HS-5 (cell line): ENCODE measurements around the gene ESYT3.

Experiments
- DNase-seq: peaks from one replicate; pipeline ENCODE4 v3.0.0-alpha.2; 2012; ENCODE audit warnings: low read depth

ESYT3 gene

GRCh38 chr3:138434276-138434874 lies at the start of gene ESYT3:
Gene ESYT3 (plus strand): TSS chr3:138434616. CDS start chr3:138434799, 183 bp downstream.
- DNase-seq: no peak

DNA sequence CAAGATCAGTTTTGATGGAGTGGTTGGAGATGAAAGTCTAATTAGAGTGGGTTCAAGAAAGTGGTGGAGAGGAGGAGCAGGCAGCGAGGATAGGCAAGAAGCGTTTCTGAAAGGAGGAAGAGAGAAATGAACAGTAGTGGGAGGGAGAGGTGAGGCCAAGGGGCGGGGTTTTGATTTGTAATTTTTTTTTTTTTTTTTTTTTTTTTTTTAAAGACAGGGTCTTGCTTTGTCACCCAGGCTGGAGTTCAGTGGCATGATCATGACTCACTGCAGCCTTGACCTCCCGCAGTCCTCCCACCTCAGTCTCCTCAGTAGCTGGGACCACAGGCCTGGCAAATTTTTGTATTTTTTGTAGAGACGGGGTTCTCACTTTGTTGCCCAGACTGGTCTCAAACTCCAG lies 49.4 kb upstream of the ESYT3 start:
- no peak for DNase-seq

- DNase-seq: no peak
Measured at GRCh38 chr3:138389144-138389601, 45.2 kb upstream of the ESYT3 start.

GRCh38 chr3:138389841-138390581 lies 44.4 kb upstream of the ESYT3 start:
- peak; percentile 79 for DNase-seq

DNA sequence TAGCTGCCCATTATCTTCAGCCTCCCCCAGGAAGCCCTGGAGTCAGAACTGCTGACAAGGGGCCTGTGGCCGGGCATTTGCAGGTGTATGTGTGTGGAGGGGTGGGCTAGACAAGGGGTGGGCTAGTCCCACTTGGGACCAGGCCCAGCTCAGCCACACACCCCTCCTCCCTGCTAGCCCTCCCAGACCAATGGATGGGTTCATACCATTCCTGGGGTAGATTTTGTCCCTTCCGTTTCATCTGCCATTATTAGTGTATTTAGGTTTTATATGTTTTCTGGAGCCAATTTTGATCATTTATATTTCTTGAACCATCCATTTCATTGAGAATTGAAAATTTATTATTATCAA lies 43.9 kb upstream of the ESYT3 start:
- DNase-seq: no peak

GRCh38 chr3:138394156-138394555 lies 40.3 kb upstream of the ESYT3 start:
- DNase-seq: no peak

GRCh38 chr3:138394686-138395085 lies 39.7 kb upstream of the ESYT3 start:
- DNase-seq: no peak

GRCh38 chr3:138395865-138396751 lies 38.3 kb upstream of the ESYT3 start:
- DNase-seq: no peak

DNA sequence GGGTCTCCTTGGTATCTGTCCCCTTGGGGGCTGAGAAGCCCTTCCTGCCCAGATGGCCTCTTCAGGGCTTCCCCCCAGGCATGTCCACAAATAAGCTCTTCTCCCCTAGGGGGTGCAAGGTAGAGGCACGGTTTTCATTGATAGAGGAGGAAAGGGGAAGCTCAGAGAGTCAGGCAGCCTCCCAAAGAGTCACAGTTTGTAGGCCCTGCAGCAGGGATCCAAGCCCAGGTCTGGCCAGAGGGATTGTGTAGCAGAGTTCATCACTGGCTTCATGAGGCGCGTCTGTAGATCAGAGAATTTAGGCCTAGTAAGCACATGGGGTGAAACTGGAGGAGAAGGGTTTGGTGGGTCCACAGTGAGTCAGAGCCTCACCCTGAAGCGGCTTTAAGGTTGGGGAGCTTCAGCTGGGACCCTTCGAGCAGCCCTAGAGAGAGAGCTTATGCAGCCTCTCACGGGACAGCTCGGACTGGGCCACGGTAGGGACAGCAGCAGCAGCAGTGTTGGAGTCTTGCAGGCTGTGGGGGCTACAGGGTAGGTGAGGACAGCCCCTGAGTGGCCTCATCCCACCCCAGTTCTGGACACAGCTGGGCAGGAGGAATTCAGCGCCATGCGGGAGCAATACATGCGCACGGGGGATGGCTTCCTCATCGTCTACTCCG lies 37.5 kb upstream of the ESYT3 start:
- DNase-seq: no peak

DNA sequence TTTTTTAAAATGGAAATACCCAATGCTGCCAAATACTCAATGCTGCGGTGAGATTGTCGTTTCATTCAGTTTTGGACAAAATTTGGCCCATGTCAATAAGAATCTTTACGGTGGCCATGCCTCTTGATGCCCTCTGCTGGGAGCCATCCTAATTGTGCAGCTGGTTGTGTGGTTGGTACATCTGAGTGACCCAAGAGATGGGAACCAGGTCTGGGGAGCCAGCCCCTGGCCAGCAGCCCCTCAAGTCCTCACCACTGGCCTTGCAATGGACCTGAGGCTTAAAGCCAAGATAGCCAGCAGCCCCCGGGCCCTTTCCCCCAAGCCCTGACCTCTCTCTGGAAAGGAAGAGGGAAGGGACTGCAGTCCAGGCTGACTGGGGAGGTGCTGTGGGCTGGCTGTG lies 36.4 kb upstream of the ESYT3 start:
- no peak for DNase-seq

- DNase-seq: no peak
Measured at GRCh38 chr3:138398791-138399575, 35.4 kb upstream of the ESYT3 start.

DNA sequence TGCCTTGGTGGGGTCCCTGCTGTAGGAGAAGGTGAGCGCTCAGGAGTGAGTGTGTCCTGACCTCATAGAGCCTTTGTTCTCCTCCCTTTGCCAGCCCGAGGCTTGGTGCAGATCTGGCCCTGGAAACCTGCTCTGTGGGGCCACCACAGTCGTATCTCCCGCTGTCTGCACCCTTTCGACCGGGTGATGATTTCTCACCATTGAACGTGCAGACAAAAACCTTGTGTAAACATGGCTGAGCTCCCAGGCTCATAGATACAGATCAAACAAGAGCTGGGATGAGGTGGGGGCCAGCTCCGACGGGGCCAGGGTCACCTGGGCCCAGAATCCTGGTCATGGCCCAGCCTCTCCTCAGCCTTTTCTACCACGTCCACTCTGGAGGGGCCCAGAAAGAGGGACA lies 34.6 kb upstream of the ESYT3 start:
- no peak for DNase-seq

DNA sequence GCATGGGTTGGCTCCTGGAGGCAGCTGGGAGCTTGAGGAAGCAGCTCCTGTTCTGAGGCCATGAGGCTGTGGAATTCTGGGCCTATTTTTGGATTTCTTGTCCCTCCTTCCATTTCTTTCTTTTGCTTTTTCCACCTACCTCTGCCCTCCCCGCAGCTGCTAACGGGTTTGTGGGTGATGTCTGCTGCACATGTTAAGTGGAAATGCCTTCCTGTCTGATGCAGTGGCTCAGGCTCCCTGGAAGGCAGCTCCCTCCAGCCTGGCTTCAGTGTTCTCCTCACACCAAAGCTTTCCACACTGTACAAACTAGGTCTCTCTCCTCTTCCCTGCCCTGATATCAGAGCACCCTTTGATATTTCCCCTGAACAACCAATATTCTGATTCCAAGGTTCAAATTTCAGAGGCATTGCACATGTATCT lies 33.8 kb upstream of the ESYT3 start:
- no peak for DNase-seq

GRCh38 chr3:138401834-138402233 lies 32.6 kb upstream of the ESYT3 start:
- DNase-seq: no peak

DNA sequence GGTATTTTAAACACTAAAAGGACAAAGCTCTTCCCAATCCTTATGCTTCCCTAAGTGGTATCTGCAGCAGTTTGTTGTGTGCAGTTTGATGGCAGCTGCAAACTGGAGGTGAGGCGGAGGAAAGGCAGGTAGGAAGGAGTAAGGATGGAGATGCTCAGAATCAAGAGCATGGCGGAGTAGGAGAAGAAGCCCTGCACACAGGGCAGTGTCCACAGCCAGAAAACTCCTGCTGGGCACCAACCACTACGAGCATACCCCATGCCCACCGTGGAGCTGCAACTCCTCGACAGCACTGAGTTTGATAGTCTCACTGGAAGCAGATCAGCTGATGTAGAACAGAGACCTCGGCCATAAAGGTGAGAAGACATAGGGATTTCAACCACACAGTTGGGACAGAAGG lies 30.3 kb upstream of the ESYT3 start:
- DNase-seq: no peak

- DNase-seq: no peak
Measured at GRCh38 chr3:138405001-138405400, 29.4 kb upstream of the ESYT3 start.

- no peak for DNase-seq
Measured at GRCh38 chr3:138405486-138405885, 28.9 kb upstream of the ESYT3 start.

GRCh38 chr3:138406606-138407005 lies 27.8 kb upstream of the ESYT3 start:
- DNase-seq: no peak

GRCh38 chr3:138407236-138407907 lies 27.0 kb upstream of the ESYT3 start:
- DNase-seq: no peak

DNA sequence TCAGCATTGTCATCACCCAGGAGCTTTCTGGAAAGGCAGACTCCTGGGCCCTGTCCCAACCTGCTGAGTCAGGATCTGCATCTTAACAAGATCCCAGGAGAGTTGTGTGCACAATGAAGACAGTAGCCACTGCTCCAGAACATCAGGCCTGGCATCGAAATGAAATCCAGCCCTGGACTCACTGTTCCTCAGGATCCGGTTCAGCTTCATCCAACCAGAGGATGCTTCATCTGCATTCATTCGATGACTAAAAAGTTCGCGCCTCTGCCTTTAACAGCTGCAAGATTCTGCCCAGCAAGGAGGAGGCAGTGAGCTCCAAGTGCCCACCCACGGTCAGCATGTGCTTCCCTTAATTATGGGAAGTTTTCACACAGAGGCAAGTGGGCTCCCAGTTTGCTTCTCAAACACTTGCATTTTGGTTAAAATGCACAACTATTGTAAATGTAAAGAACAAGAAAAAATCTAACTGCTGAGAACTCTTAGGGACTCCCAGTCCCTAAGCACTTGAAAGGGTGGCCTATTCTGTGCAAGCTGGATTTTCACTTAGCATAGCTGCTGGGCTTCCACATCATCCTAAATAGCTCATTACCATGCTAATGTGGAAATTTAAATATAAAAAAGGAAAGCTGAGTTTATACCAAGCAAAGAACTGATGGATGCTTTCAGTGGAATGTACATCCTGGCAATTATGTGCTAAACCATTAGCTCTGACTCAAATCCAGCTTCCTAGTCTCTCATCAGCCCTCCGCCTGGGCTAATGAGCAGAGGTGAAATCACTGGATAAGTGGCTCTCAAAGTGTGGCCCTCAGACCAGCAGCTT lies 25.5 kb upstream of the ESYT3 start:
- DNase-seq: no peak
